Endothelial cell (in vitro differentiated cells): Measurements from ENCODE around the gene SLC7A1. TPM values are rescaled to one million over a fixed set of nuclear protein-coding genes. Genes with fewer than 3 reads are reported as not detected.

ENCODE experiments used
- DNase-seq: peaks from one replicate; pipeline ENCODE4 v3.0.0; 2021; ENCODE audit warnings: low spot score
- H3K27ac Mint-ChIP-seq: one replicate; pipeline ENCODE4 v1.8.0; 2021; ENCODE audit warnings: mixed read lengths, inconsistent platforms; ENCODE audit not compliant: unreplicated experiment
- H3K27me3 Mint-ChIP-seq: one replicate; pipeline ENCODE4 v1.8.0; 2021; ENCODE audit warnings: mild to moderate bottlenecking, moderate library complexity, mixed read lengths, inconsistent platforms; ENCODE audit not compliant: unreplicated experiment
- H3K36me3 Mint-ChIP-seq: one replicate; pipeline ENCODE4 v1.8.0; 2021; ENCODE audit warnings: mild to moderate bottlenecking, low read depth, mixed read lengths, inconsistent platforms; ENCODE audit not compliant: unreplicated experiment
- H3K4me1 Mint-ChIP-seq: one replicate; pipeline ENCODE4 v1.8.0; 2021; ENCODE audit warnings: mild to moderate bottlenecking, mixed read lengths, inconsistent platforms; ENCODE audit not compliant: unreplicated experiment
- H3K4me3 Mint-ChIP-seq: one replicate; pipeline ENCODE4 v1.8.0; 2021; ENCODE audit warnings: mild to moderate bottlenecking, mixed read lengths, inconsistent platforms; ENCODE audit not compliant: unreplicated experiment
- H3K9me3 Mint-ChIP-seq: one replicate; pipeline ENCODE4 v1.8.0; 2021; ENCODE audit warnings: mixed read lengths, inconsistent platforms; ENCODE audit not compliant: unreplicated experiment
- CTCF ChIP-seq: fragments of 200-600 bp; sonication (generic); IDR thresholded peaks from one replicate; pipeline ENCODE4 v1.5.0; 2021; ENCODE audit warnings: antibody characterized with exemption; ENCODE audit not compliant: unreplicated experiment
- total RNA-seq: library from RNA; stranded (reverse); fragmentation: NEBNext Ultra II Directional; extraction: Animal tissue kit (Norgen Biotek cat#: 25700); gene quantifications from one replicate; pipeline ENCODE4 v1.2.1, GENCODE V29; 2021; ENCODE audit not compliant: unreplicated experiment

The SLC7A1 gene
- total RNA-seq, 1 donor from 2014 or later = 17.4 TPM

GRCh38 chr13:29487466-29488454 lies 107.7 kb downstream of the SLC7A1 start:
- no peak for TF ChIP-seq CTCF
- Mint-ChIP-seq H3K36me3 (no peaks in the 10 kb centered on the region), H3K4me1 (peaks cover 6% of the 10 kb centered on the region), H3K27me3 (no peaks in the 10 kb centered on the region), H3K9me3 (no peaks in the 10 kb centered on the region), H3K27ac (no peak overlapping the region), H3K4me3 (no peak overlapping the region)
- DNase-seq = no peak

- H3K9me3 Mint-ChIP-seq = no peaks in the 10 kb centered on the region
- no peak for DNase-seq
- no peak overlapping the region for H3K27ac Mint-ChIP-seq
- TF ChIP-seq CTCF = no peak
- no peak overlapping the region for H3K4me3 Mint-ChIP-seq
- H3K4me1 Mint-ChIP-seq = peaks cover 8% of the 10 kb centered on the region
- H3K27me3 Mint-ChIP-seq = no peaks in the 10 kb centered on the region
- no peaks in the 10 kb centered on the region for H3K36me3 Mint-ChIP-seq
Observed at GRCh38 chr13:29486551-29486950, 108.9 kb downstream of the SLC7A1 start.

- no peak overlapping the region for H3K4me3 Mint-ChIP-seq
- H3K36me3 Mint-ChIP-seq = no peaks in the 10 kb centered on the region
- H3K27me3 Mint-ChIP-seq = peaks cover 2% of the 10 kb centered on the region
- no peak overlapping the region for H3K27ac Mint-ChIP-seq
- H3K4me1 Mint-ChIP-seq = peaks cover 8% of the 10 kb centered on the region
- no peaks in the 10 kb centered on the region for H3K9me3 Mint-ChIP-seq
- TF ChIP-seq CTCF = no peak
- no peak for DNase-seq
Observed at GRCh38 chr13:29484796-29485195, 110.7 kb downstream of the SLC7A1 start.

GRCh38 chr13:29484236-29484635 lies 111.3 kb downstream of the SLC7A1 start:
- Mint-ChIP-seq H3K4me3 (no peak overlapping the region), H3K27me3 (peaks cover 2% of the 10 kb centered on the region), H3K4me1 (peaks cover 8% of the 10 kb centered on the region), H3K9me3 (no peaks in the 10 kb centered on the region), H3K27ac (no peak overlapping the region), H3K36me3 (no peaks in the 10 kb centered on the region)
- DNase-seq = no peak
- TF ChIP-seq CTCF = no peak

GRCh38 chr13:29483623-29484022 lies 111.9 kb downstream of the SLC7A1 start:
- Mint-ChIP-seq H3K4me3 (no peak overlapping the region), H3K9me3 (no peaks in the 10 kb centered on the region), H3K4me1 (peaks cover 8% of the 10 kb centered on the region), H3K36me3 (no peaks in the 10 kb centered on the region), H3K27me3 (peaks cover 2% of the 10 kb centered on the region), H3K27ac (no peak overlapping the region)
- no peak for DNase-seq
- TF ChIP-seq CTCF = no peak
